ENCODE measurements around the gene PRXL2A.

DNA sequence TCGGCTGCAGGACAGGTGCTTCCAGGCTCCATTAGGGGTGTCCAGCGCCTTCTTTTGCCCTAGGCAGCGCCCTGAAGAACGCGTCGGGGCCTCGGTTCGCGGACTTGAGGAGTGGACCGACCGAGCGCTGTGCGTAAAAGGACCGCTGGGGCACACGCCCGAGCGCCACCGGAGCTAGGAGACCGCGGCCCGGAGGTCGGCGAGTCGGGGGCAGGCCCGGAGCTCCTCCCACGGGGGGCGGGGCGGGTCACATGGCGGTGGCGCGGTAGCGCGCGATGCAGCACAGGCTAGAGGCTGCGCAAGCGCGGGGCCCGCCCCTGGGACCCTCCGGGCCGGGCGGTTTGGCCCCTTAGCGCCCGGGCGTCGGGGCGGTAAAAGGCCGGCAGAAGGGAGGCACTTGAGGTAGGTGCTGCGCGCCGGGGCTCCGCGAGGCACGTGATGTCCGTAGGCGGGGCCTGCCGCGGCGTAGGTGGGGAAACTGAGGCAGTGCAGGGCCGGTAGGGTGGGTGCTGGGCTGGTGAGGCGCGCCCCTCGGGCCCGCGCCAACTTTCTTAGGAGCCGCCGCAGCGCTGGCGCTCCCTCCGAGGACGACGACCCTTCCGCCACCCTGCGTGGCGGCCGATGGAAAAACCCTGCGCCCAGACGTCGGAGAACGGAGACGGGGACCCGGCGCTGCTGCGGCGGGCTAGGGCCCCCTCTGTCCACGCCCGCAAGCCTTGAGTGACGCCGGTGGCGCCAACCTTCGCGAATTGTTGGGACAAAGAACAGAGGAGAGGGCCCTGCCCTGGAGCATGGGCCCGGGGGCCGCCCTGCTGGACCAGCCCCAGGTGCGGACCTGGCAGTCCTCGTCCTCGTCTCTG, at the start of gene PRXL2A:
- TF ChIP-seq, protein P1, sequence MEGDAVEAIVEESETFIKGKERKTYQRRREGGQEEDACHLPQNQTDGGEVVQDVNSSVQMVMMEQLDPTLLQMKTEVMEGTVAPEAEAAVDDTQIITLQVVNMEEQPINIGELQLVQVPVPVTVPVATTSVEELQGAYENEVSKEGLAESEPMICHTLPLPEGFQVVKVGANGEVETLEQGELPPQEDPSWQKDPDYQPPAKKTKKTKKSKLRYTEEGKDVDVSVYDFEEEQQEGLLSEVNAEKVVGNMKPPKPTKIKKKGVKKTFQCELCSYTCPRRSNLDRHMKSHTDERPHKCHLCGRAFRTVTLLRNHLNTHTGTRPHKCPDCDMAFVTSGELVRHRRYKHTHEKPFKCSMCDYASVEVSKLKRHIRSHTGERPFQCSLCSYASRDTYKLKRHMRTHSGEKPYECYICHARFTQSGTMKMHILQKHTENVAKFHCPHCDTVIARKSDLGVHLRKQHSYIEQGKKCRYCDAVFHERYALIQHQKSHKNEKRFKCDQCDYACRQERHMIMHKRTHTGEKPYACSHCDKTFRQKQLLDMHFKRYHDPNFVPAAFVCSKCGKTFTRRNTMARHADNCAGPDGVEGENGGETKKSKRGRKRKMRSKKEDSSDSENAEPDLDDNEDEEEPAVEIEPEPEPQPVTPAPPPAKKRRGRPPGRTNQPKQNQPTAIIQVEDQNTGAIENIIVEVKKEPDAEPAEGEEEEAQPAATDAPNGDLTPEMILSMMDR (IDR thresholded peaks at IDR 0.05; ENCODE audit: insufficient read depth, low read depth, low read length), result no peak
- TF ChIP-seq EZH2 (IDR thresholded peaks at IDR 0.05; ENCODE audit: insufficient read depth, low read length), result peak; percentile 60
